Activated CD8-positive, alpha-beta memory T cell treated with anti-CD3 and anti-CD28 coated beads, Interleukin-2, amount 50 U/mL, for 1 hour (primary cell): ENCODE results near the gene PSKH1.

Experiments
- DNase-seq: peaks from one replicate; pipeline ENCODE4 v3.0.0-alpha.2; 2020; ENCODE audit errors: extremely low read depth

PSKH1 gene

GRCh38 chr16:67940446-67941089, 47.5 kb downstream of the PSKH1 start:
- no peak for DNase-seq

- no peak for DNase-seq
Observed at GRCh38 chr16:67941469-67942199, 48.6 kb downstream of the PSKH1 start.

DNA sequence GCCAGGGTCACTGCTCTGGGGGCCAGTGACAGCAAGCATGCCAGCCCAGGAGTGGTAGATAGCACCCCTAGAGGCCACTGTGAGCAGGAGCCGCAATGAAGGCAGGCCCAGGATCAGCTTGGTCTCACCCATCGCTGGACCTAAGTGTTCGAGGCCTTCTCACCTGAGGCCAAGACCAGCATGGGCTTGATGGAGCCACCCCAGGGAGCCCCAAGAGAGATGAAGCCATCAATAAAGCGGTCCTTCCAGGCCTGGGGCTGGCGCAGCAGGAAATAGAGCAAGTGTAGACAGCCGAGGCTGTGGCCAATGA, 49.1 kb downstream of the PSKH1 start:
- no peak for DNase-seq

DNA sequence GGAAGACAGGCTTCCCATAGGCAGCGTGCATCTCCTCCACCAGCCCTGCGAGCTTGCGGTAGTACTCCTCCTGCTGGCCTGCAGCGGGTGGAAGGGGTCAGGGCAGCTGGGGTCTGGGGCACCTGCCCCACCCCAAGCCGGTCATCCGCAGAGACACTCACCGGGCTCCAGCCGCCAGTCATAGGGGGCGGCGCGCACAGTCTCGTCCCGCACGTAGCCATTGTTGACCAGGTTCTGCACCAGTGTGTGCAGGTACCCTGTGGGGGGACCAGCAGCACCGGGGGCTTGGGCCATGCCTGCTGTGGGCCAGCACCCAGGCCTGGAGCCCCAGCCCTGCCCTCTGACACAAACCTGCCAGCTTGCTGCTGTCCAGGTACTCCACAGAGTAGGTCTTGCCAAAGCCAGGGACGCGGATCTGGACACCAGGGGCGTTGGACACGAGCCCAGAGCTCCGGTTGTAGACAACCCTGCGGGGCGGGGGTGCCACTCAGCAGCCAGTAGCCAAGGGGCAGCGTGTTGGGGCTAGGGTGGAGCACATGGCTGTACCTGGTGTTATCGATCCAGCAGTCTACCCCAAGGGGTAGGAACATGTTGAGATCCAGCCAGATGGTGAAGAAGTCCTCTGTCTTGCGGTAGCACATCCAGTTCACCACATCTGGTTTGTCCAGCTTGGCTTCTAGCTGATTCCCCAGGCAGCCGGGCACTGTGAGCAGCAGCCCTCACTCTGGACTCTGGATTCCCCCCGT, 49.6 kb downstream of the PSKH1 start:
- DNase-seq = no peak

DNA sequence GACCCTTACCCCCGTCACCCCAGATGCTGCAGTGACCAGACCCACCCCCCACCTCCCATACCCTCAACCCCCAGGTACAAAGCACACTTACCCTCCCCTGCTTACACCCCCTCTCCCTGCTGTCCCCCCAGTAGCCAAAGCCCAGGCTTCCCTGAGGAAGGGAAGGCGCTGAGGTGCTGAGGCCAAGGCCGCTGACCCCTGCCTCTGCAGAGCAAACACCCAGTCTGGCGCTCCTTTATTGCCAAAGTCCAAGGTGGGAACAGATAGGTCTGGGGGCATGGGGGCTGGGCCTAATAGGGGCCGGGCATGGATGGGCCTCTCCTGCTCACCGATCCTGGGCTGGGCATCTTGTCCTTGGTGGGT, 50.2 kb downstream of the PSKH1 start:
- DNase-seq = no peak

- no peak for DNase-seq
Observed at GRCh38 chr16:67943619-67944504, 50.8 kb downstream of the PSKH1 start, which contains the start of gene LCAT. LCAT (minus strand) TSS chr16:67944120; CDS start chr16:67944101, 19 bp downstream.

- no peak for DNase-seq
Observed at GRCh38 chr16:67944690-67945391, 51.8 kb downstream of the PSKH1 start.

- DNase-seq = no peak
Observed at GRCh38 chr16:67945392-67945933, 52.4 kb downstream of the PSKH1 start.

- DNase-seq = no peak
Observed at GRCh38 chr16:67946128-67946569, 53.1 kb downstream of the PSKH1 start.

GRCh38 chr16:67946966-67947558, 54.0 kb downstream of the PSKH1 start:
- no peak for DNase-seq

- no peak for DNase-seq
Observed at GRCh38 chr16:67948015-67948414, 55.0 kb downstream of the PSKH1 start.

DNA sequence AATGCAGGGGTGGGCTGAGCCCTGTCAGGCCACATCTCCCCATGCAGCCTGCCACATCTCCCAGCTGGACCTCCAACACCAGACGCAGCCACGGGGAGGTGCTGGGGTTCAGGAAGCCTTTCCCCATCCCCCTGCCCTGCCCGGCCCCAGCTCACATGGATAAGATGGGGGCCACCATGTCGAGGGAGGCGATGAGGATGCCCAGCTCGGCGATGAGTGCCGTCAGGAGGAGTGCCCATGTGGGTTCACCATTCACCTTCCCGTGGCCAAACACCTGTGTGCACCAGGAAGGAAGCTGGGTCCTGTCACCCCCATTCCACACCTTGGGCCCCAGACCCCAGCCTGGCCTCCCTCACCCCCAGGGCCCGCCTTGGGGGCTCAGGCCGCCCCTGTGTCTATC, 56.6 kb downstream of the PSKH1 start:
- DNase-seq = no peak

GRCh38 chr16:67950335-67950843, 57.3 kb downstream of the PSKH1 start:
- no peak for DNase-seq

DNA sequence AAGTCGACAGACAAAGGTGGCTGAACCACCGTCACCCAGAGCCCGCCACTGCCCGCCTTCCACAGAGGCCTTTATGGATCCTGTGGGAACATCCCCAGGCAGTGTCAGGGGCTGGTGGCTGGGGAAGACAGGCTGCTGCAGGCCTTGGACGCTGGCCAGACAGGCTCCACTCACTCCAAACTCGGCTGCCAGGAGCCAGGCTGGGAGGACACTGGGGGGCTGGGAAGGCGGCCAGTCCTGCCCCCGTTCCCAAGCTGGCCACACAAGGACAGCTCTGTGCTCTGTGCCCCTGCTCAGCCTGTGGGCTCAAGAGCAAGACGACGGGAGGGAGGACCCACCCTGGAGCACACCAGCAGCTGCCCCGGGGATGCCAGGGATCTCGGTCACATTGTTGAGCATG, 58.4 kb downstream of the PSKH1 start:
- DNase-seq = no peak

GRCh38 chr16:67953641-67954375, 60.8 kb downstream of the PSKH1 start:
- no peak for DNase-seq

- no peak for DNase-seq
Observed at GRCh38 chr16:67954421-67955196, 61.6 kb downstream of the PSKH1 start.

DNA sequence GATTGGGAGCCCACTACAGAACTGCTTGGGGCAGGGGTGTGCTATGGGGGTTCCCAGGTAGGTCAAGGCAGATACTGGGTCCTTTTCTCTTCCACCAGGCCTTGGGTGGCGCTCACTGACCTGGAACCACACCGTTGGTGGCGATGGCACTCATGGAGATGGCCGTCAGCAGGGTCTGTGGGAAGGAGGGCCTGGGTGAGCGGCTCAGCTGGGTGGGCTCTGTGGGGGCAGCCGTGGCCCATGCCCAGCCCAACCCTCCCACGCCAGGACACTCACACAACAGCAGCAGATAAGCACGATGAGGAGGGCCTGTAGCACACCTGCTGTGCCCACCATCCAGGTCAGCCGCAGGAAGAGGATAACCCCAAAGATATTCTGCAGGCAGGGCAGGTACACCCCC, 64.6 kb downstream of the PSKH1 start:
- DNase-seq = no peak

DNA sequence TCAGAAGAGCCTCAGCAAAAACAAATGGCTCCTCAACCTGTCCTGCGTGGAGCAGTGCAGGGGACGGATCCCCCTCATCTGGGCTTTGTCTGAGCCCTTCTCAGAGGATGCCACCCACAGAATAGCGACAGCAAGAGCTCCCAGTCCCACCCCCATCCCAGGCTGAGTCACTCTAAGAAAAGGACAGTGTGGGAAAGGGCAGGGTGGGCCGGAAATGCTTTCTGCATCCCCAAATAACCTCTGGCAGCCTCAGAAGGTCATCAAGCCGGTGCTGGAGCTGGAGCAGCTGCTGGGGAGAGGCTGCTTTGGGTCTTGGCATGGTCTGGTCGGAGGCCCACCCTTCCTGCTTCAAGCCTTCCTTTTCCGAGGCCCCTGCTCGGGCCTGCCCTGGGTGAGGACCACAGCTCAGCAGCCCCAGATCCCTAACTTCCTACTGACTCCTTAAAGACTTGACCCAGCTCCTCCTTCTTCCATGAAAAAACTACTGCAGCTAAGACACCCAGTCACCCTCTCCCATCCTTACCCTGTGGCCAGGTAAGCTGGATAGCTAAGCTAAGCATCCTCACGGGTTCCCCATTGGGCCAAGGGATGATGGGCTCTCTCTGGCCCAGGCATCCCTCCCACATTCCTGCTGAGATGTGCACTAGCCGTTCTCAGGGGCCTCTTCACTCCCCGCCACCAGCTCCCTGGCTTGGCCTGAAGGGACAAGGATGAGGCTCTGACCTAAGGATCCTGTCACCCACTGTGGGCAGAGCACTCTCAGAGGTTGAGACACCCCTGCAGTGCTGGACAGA, 66.7 kb downstream of the PSKH1 start:
- DNase-seq = no peak
